ENCODE data around the gene TP73.

DNA sequence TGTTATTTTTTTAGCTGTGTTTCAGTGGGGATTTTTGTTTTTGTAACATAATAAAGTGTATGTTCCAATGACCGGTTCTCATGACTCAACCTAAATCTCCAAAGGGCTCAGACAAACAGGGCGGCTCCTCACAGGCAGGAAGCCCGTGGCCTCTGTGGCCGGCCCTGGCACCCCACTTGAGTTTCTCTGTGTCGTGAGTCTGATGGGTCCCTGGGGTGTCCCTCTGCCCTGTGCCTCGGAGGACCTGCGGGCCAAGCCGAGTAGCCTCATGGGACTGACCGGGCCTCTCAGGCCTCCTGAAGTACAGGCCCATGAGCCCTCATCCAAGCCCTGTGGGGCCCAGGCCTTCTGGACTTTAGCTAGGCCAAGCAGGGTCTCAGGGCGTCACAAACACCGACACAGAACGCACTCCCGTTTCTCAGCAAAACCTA, 83.8 kb downstream of the TP73 start:
- TF ChIP-seq CTCF (IDR thresholded peaks at IDR 0.05; ENCODE audit: low read depth, low read length) (no peak), EZH2phosphoT487 (IDR thresholded peaks at IDR 0.05; ENCODE audit: low read depth) (no peak)
